Posterior vena cava (tissue), 2 donors: ENCODE measurements around the gene TAAR1. TPM values are rescaled to one million over a fixed set of nuclear protein-coding genes. Genes with fewer than 3 reads are reported as not detected.
"Not testable (repeated sequence)": the region's sequence is repeated elsewhere in the genome, so short reads cannot be mapped to it uniquely, and the experiment has no call there.

Experiments used
- DNase-seq: peaks from one replicate; pipeline ENCODE4 v3.0.0-alpha.2; 2020; ENCODE audit warnings: low spot score
- intact Hi-C, 2 donors: fragments of 100-400 bp; cut with DNase I; formaldehyde crosslinking; loops; one replicate each; pipeline versions ENCODE4 v1.14.1 to v1.14.2; 2022 to 2023
- long read RNA-seq, 2 donors: library from polyadenylated mRNA; unstranded; transcript quantifications; one replicate each; pipeline ENCODE4 v2.0.0, GENCODE V29; 2020 to 2021
- total RNA-seq, 2 donors: library from RNA; stranded (reverse); fragmentation: NEBNext Ultra II Directional; extraction: Animal tissue kit (Norgen Biotek cat#: 25700); gene quantifications; one replicate each; pipeline ENCODE4 v1.2.1, GENCODE V29; 2021
- donor health status: DM: yes; HTN: yes; CAD: no.
- donor health status: DM: yes; HTN: yes; CAD: no.

Gene TAAR1
- not detected for total RNA-seq
- long read RNA-seq, donor 1: 0 reads
- long read RNA-seq, donor 2: 0 reads

- intact Hi-C loops: no loop called here
- no peak for DNase-seq
Measured at GRCh38 chr6:132659082-132659481, at the start of gene TAAR1. TSS of gene TAAR1 (minus strand) at chr6:132659182. CDS start at chr6:132646003, 13,179 bp downstream.

GRCh38 chr6:132708771-132709170 is 49.8 kb upstream of the TAAR1 start:
- no peak for DNase-seq
- intact Hi-C loops: no loop called here

- DNase-seq: no peak
- intact Hi-C loops: no loop called here
Measured at GRCh38 chr6:132708002-132708401, 49.0 kb upstream of the TAAR1 start.

DNA sequence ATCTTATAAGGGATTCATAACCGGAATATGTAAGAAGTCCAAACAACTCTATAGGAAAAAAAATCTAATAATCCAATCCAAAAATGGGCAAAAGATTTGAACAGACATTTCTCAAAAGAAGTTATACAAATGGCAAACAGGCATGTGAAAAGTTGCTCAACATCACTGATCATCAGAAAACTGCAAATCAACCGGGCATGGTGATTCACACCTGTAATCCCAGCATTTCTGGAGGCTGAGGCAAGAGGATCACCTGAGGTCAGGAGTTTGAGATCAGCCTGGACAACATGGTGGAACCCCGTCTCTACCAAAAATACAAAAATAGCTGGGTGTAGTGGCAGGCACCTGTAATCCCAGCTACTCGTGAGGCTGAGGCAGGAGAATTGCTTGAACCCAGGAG is 47.8 kb upstream of the TAAR1 start:
- intact Hi-C loops, DNase-seq: not testable (repeated sequence)

- intact Hi-C loops: no loop called here
Measured at GRCh38 chr6:132703936-132704335, 45.0 kb upstream of the TAAR1 start.

GRCh38 chr6:132698608-132699007 is 39.6 kb upstream of the TAAR1 start:
- intact Hi-C loops: no loop called here
- no peak for DNase-seq

More at GRCh38 chr6:132703936-132704335, 45.0 kb upstream of the TAAR1 start:
- no peak for DNase-seq

DNA sequence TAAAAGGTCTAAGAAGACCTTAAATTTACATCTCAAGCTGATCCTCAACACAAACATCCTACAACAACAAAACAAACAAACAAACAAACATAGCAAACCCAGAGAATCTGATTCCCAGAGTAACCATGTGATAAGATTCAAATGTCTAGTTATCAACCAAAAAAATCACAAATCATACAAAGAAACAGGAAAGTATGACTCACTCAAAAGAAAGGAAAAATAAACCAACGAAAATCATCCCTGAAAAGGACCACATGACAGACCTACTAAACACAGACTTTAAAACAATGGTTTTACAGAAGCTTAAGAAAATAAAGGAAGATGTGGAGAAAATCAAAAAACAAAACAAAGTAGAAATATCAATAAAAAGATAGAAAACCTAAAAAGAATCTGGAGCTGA is 36.8 kb upstream of the TAAR1 start:
- DNase-seq: no peak
- intact Hi-C loops: loop anchor here in 1 of 2 donors (1.0 kb wide), 1 partner anchor 11 kb away; no protein-coding TSS in a partner anchor

DNA sequence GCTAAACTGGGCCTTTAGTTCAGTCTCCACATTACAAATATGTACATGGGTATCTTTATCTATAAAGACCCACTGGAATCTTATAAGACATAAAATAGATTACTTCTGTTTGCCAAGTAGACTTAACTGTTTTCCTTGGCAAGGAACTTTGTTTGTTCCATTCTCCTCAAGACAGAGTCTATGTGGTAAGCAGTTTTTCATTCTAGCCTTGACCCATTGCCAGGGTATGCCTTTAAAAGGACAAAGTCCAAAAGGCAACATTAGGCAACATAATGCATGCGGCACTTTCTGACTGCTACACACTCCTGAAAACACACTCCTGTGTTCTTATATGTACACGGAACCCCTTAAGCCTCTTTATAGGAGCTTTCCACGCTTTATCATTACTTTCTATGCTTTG is 34.5 kb upstream of the TAAR1 start:
- intact Hi-C loops: no loop called here
- DNase-seq: no peak

- intact Hi-C loops: no loop called here
- DNase-seq: no peak
Measured at GRCh38 chr6:132690678-132691077, 31.7 kb upstream of the TAAR1 start.

GRCh38 chr6:132687306-132687705 is 28.3 kb upstream of the TAAR1 start:
- intact Hi-C loops: no loop called here
- no peak for DNase-seq

DNA sequence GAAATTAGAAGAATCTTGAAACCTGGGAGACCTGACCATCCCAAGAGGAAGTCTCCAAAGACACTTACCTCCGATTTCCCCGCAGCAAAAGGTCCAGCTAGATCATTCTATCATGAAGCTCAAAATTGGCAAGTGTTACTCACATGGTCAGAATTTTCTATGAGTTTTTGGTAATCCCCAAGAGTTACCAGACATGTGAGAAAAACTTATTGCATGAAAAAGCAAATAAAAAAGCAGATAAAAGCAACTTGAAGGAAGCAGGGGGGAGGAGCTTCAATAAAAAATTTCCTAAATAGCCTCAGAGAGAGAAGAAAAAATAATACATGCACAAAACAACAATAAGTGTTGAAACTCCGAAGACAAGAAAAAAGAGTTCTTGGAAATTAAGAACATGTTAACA is 27.5 kb upstream of the TAAR1 start:
- intact Hi-C loops: no loop called here
- DNase-seq: no peak

DNA sequence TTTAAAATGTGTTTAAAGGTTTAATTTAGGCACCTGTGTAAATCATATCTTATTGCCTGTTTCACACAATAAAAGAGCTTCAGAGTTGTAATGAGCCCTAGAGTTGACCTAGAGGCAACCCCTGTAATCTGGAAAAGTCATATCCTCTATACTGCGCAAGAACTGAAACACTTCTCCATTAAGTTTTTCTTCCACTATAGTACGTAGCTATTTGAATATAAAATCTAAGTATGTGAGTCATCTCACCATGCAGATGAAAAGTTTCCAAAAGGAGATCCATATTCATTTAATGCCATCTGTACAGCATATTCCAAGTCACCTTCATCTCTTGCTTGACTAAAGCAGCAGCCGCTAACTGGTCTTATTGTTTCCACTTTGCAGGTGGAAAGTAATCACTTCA is 26.0 kb upstream of the TAAR1 start:
- intact Hi-C loops: no loop called here
- no peak for DNase-seq

DNA sequence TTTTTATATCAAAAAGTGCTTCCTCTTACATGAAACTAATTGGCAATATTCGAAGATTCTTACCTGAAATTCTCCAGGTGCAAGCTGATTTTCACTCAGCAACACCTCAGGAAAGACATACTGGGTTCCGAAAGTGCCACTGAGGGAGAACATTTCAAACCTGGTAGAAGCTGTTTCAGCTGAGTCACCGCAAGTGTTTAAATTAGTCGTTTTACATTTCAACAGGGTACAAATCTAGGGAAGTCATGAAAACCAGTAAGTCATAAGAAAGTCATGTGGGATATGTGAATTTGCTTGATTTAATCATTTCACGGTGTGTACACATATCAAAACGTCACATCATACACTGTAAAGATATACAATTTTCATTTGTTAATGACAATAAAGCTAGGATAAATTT is 25.3 kb upstream of the TAAR1 start:
- intact Hi-C loops: loop anchor here in 1 of 2 donors (1.0 kb wide), 1 partner anchor 12 kb away; no protein-coding TSS in a partner anchor

DNA sequence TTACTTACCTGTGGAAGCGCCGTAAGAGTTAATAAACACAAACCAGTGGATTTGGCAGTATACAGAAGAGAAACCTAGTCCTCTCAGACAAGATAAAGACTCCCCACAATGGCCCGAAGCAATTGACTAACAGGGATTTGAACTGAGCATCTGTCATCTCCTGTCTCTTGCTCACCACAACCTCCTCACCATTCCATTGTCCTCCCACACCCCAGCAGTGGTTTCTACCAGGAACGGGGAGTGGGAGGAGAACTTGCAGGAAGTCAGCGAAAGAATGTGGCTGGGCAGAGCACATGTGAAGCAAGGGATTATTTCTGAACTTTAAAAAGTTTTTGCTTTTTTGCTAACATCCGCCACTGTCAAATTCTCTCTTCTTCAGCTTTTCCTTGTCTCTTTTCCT is 24.6 kb upstream of the TAAR1 start:
- DNase-seq: no peak
- intact Hi-C loops: no loop called here

More for the DNA sequence above, 25.3 kb upstream of the TAAR1 start:
- DNase-seq: no peak

DNA sequence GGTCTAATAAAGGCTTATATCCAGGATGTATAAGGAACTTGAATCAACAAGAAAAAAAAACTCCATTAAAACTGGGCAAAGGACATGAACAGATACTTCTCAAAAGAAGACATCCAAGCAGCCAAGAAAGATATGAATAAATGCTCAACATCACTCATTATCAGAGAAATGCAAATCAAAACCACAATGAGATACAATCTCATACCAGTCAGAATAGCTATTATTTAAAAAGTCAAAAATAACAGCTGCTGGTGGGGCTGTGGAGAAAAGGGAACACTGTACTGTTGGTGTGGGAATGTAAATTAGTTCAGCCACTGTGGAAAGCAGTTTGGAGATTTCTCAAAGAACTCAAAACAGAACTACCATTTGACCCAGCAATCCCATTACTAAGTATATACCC is 20.1 kb upstream of the TAAR1 start:
- intact Hi-C loops, DNase-seq: not testable (repeated sequence)

- no peak for DNase-seq
- intact Hi-C loops: no loop called here
Measured at GRCh38 chr6:132675749-132676148, 16.8 kb upstream of the TAAR1 start.

DNA sequence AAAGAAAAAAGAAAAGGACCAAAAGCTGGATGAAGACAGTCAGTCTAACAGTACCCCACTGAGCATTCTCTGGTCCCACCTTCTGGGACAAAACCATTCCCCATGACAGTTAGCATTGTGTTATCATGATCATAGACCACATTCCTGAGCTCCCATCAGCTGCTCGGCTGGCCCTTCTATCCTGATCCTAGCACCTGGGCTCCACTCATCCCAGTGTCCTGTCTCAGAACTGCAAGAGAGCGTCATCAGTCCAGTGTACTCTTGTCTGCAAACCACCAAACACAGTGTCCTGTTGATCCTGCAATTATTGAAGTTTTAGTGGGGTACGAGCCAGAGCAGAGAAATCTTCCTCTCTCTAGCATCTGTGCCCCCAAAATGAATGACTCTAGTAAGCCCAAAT is 16.0 kb upstream of the TAAR1 start:
- no peak for DNase-seq
- intact Hi-C loops: no loop called here

GRCh38 chr6:132673376-132674094 is 14.6 kb upstream of the TAAR1 start:
- intact Hi-C loops: no loop called here
- no peak for DNase-seq

- intact Hi-C loops: no loop called here
- DNase-seq: no peak
Measured at GRCh38 chr6:132671295-132671694, 12.3 kb upstream of the TAAR1 start.

DNA sequence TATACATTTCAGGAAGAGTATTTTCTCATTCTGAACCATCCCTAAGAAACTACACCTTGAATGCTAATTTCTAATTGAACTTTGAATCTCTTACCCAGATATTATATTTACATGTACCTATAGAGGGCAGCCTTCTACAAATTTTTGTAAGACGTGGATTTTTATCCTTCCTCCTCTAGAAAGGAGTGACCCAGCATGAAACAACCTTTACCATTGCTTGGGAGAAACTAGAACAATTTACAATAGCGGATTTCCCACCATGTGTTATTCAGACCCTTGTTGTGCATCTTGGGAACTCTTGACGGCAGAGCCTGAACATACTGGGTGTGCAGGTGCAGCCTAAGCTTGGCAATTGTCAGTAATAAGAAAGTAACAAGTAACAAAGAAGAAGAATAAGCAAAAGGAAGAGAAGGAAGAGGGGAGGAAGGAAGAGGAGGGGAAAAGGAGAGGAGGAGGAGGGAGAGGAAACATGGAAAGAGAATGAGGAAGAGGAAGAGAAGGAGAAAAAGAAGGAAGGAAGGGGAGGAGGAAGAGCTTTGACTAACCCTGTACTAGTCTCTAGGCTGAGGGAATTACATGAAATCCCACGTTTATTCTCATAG is 10.8 kb upstream of the TAAR1 start:
- DNase-seq: no peak
- intact Hi-C loops: no loop called here

DNA sequence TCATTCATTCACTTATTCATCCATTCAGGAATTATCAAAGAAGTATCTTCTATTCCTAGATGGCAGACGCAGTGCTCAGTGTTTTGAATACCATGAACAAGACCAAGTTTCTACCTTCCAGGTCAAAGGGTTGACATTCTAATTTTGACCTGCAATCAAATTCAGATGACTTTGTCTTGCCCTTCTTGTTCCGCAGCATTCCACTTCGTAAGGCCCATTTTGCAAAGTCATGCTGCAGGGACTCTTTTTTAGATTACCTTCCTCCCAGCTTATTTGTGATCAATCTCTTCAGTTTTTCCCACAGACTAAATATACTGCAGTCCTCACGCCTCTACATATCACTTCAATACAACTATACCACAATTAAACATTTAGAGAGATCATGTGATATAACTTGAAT is 7.1 kb upstream of the TAAR1 start:
- DNase-seq: no peak
- intact Hi-C loops: no loop called here
